A549 (cell line): ENCODE results near the gene CERS6. TPM values are rescaled to one million over a fixed set of nuclear protein-coding genes. Genes with fewer than 3 reads are reported as not detected.

Experiments
- ATAC-seq, 2 experiments: fragments of 200-7000 bp in 1 of 2; fragments of >200 bp in 1 of 2; cut with Nextera tagmentation in 1 of 2; cut with Tn5 transposase in 1 of 2; 3 replicates each; pipeline versions ENCODE4 v1.8.0 to v1.9.1; 2018 to 2020; ENCODE audit warnings: mild to moderate bottlenecking in 1 of 2, moderate library complexity in 1 of 2
- CTCF ChIA-PET: fragments of 300-600 bp; sonication (Branson Sonifier 250); formaldehyde crosslinking; extraction: SDS; loops from one replicate; lab custom pipeline; 2021; ENCODE audit warnings: antibody characterized with exemption, inconsistent platforms; lab: Yijun Ruan, JAX
- POLR2A ChIA-PET: fragments of 350-600 bp; formaldehyde crosslinking; extraction: SDS; loops from one replicate; lab custom pipeline; 2021; ENCODE audit warnings: antibody characterized with exemption, inconsistent platforms; lab: Yijun Ruan, JAX
- DNase-seq, 2 experiments: peaks; one replicate each; pipeline versions ENCODE4 v3.0.0 to v3.0.0-alpha.2; 2011 to 2016; ENCODE audit warnings: low read depth in 1 of 2, low spot score in 1 of 2
- FAIRE-seq: peaks from 2 replicates; lab custom pipeline; 2011; peaks lifted over from hg19 to GRCh38; lab: Jason Lieb, UNC
- H3K27ac ChIP-seq, 2 experiments: fragments of >200 bp; sonication (Bioruptor Twin); formaldehyde crosslinking; 3 replicates each; pipeline ENCODE4 v1.5.1; 2016 to 2017
- H3K4me1 ChIP-seq: fragments of >200 bp; sonication (Bioruptor Twin); formaldehyde crosslinking; 3 replicates; pipeline ENCODE4 v1.6.1; 2016
- H3K4me2 ChIP-seq: fragments of >200 bp; sonication (Bioruptor Twin); formaldehyde crosslinking; 3 replicates; pipeline ENCODE4 v1.6.1; 2016
- H3K4me3 ChIP-seq: fragments of >200 bp; sonication (Bioruptor Twin); formaldehyde crosslinking; 3 replicates; pipeline ENCODE4 v1.5.1; 2016
- H3K9me3 ChIP-seq: fragments of >200 bp; sonication (Bioruptor Twin); formaldehyde crosslinking; 3 replicates; pipeline ENCODE4 v1.6.1; 2016
- BHLHE40 ChIP-seq: IDR thresholded peaks from 2 replicates; pipeline ENCODE4 v1.6.1; 2012; ENCODE audit warnings: low read depth, low read length, inconsistent platforms
- CBX8 ChIP-seq: fragments of 200-600 bp; sonication (generic); IDR thresholded peaks from 2 replicates; pipeline ENCODE4 v1.6.1; 2016
- CEBPB ChIP-seq, 2 experiments: fragments of >200 bp in 1 of 2; sonication (Bioruptor Twin) in 1 of 2; formaldehyde crosslinking in 1 of 2; IDR thresholded peaks; 2 replicates each; pipeline ENCODE4 v1.6.1; 2012 to 2016
- CHD4 ChIP-seq: fragments of 200-600 bp; sonication (generic); IDR thresholded peaks from 2 replicates; pipeline ENCODE4 v1.6.1; 2016; ENCODE audit warnings: antibody characterized with exemption, mild to moderate bottlenecking, borderline replicate concordance
- EHF ChIP-seq: fragments of 250-450 bp; sonication (Bioruptor Pico); IDR thresholded peaks from 2 replicates; pipeline ENCODE4 v1.5.0; 2020; ENCODE audit warnings: mild to moderate bottlenecking
- EP300 ChIP-seq, 2 experiments: fragments of >200 bp; sonication (Bioruptor Twin); formaldehyde crosslinking; IDR thresholded peaks; 2 replicates in 1 of 2; 3 replicates in 1 of 2; pipeline ENCODE4 v1.6.1; 2016 to 2017
- ESRRA ChIP-seq: fragments of 150-350 bp; IDR thresholded peaks from 2 replicates; pipeline ENCODE4 v1.6.1; 2014; ENCODE audit warnings: mild to moderate bottlenecking, low read length, borderline replicate concordance
- FOXS1 ChIP-seq: fragments of 250-450 bp; sonication (Bioruptor Pico); IDR thresholded peaks from 2 replicates; pipeline ENCODE4 v1.5.0; 2020; ENCODE audit warnings: mild to moderate bottlenecking, moderate library complexity
- GATA3 ChIP-seq: IDR thresholded peaks from 2 replicates; pipeline ENCODE4 v1.6.1; 2012; ENCODE audit warnings: borderline replicate concordance
- HOXB5 ChIP-seq: fragments of 250-450 bp; sonication (Bioruptor Pico); IDR thresholded peaks from 2 replicates; pipeline ENCODE4 v1.5.0; 2020; ENCODE audit warnings: mild to moderate bottlenecking, moderate library complexity
- MYC ChIP-seq: IDR thresholded peaks from 2 replicates; pipeline ENCODE4 v1.6.1; 2012; ENCODE audit warnings: mild to moderate bottlenecking, inconsistent platforms, low read length, improper control_type of control experiment, borderline replicate concordance
- NPAS2 ChIP-seq: fragments of 250-450 bp; sonication (Bioruptor Pico); IDR thresholded peaks from 2 replicates; pipeline ENCODE4 v1.8.0; 2022; ENCODE audit warnings: mild to moderate bottlenecking, moderate library complexity, borderline replicate concordance
- POLR2A ChIP-seq: IDR thresholded peaks from 2 replicates; pipeline ENCODE4 v1.6.1; 2012; ENCODE audit warnings: mild to moderate bottlenecking, low read length
- RAD21 ChIP-seq, 2 experiments: fragments of >200 bp in 1 of 2; sonication (Bioruptor Twin) in 1 of 2; formaldehyde crosslinking in 1 of 2; IDR thresholded peaks in 1 of 2; conservative IDR thresholded peaks in 1 of 2; 2 replicates in 1 of 2; 3 replicates in 1 of 2; pipeline ENCODE4 v1.6.1; 2012 to 2018; ENCODE audit warnings: inconsistent platforms in 1 of 2
- RCOR1 ChIP-seq: fragments of 150-350 bp; IDR thresholded peaks from 2 replicates; pipeline ENCODE4 v1.6.1; 2014; ENCODE audit warnings: antibody characterized with exemption, low read length, low read depth
- RFX5 ChIP-seq: fragments of 450-650 bp; IDR thresholded peaks from 2 replicates; pipeline ENCODE4 v1.7.1; 2014; ENCODE audit warnings: antibody characterized with exemption, mild to moderate bottlenecking, moderate library complexity
- RNF2 ChIP-seq: fragments of 200-600 bp; sonication (generic); IDR thresholded peaks from 2 replicates; pipeline ENCODE4 v1.6.1; 2016; ENCODE audit warnings: low read depth, mild to moderate bottlenecking, antibody characterized with exemption, moderate library complexity, borderline replicate concordance
- SMC3 ChIP-seq: fragments of >200 bp; sonication (Bioruptor Twin); formaldehyde crosslinking; IDR thresholded peaks from 3 replicates; pipeline ENCODE4 v1.6.1; 2018; ENCODE audit warnings: inconsistent platforms
- TP53 ChIP-seq: fragments of 250-450 bp; sonication (Bioruptor Pico); IDR thresholded peaks from 2 replicates; pipeline ENCODE4 v1.5.0; 2021; ENCODE audit warnings: mild to moderate bottlenecking, moderate library complexity
- ZC3H11A ChIP-seq: fragments of 450-650 bp; IDR thresholded peaks from 2 replicates; pipeline ENCODE4 v1.6.1; 2014; ENCODE audit warnings: antibody characterized with exemption, mild to moderate bottlenecking
- WGBS: methylation state at CpG from one replicate; pipeline ENCODE4 v1.1.6; 2017; ENCODE audit errors: missing lambda C conversion rate; 5-methylcytosine and 5-hydroxymethylcytosine counted together
- polyA plus RNA-seq, 4 experiments: library from polyadenylated mRNA; depleted of rRNA in 3 of 4; stranded (reverse); fragments of >200 nt; fragmentation: RNase III in 1 of 4; extraction: RNeasy Plus Mini Kit Qiagen cat#74134 plus additional on column Dnase treatment in 1 of 4; gene quantifications; 2 replicates in 3 of 4; 3 replicates in 1 of 4; pipeline ENCODE4 v1.2.3, GENCODE V29; 2011 to 2017
- TF ChIP-seq, protein P1 (sequence below): fragments of 450-650 bp; IDR thresholded peaks from 2 replicates; pipeline ENCODE4 v1.6.1; 2014; ENCODE audit warnings: antibody characterized with exemption
- TF ChIP-seq, protein P2 (sequence below): IDR thresholded peaks from 2 replicates; pipeline ENCODE4 v1.6.1; 2012
- TF ChIP-seq, protein P3 (sequence below): fragments of 250-450 bp; sonication (Bioruptor Pico); IDR thresholded peaks from 2 replicates; pipeline ENCODE4 v1.5.0; 2021; ENCODE audit warnings: mild to moderate bottlenecking, moderate library complexity, borderline replicate concordance
- TF ChIP-seq, protein P4 (sequence below): IDR thresholded peaks from 2 replicates; pipeline ENCODE4 v1.6.1; 2012
- TF ChIP-seq, protein P5 (sequence below): fragments of >200 bp; sonication (Bioruptor Twin); formaldehyde crosslinking; IDR thresholded peaks from 3 replicates; pipeline ENCODE4 v1.6.1; 2016

CERS6 gene
- polyA plus RNA-seq, 2 of the 4 experiments (the other 2 are of a cell fraction) = 12.0 to 16.9 TPM

DNA sequence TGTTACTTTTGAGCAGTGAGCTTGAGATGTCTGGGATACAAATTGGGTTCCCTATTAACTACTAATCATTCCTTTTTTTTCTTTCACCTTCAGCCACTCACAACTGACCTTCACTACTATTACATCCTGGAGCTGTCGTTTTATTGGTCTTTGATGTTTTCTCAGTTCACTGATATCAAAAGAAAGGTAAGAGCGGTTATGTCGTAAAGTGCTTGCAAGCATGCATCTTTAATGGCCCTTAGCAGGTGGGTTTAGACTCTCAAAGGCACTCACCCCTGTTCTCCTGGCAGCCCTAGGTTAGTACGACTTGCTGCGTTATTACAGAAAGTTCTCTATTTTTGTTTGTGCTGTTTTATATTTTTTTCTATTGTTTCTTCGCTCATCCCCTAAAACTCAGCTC lies 238.8 kb downstream of the CERS6 start:
- no peak for FAIRE-seq

DNA sequence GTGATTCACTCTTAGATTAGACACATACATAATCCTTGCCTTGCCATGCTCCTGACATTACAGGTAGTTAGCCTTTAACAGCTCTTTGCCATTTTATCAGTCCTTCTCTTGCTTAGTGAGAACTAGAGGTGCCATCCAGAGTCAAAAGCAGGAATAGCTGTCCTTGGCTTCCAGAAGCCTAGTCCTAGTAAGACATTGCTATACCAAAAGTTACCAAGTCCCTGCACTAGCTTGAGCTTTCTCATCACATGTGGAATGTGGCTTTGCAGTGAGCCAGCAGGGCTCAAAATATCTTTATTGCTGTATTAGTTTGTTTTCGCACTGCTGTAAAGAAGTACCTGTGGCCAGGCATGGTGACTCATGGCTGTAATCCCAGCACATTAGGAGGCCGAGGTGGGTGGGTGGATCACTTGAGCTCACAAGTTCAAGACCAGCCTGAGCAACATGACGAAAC lies 241.6 kb downstream of the CERS6 start:
- no peak for FAIRE-seq
- no peaks in the 10 kb centered on the region for H3K4me1 ChIP-seq
- ChIA-PET POLR2A (no interaction called here), CTCF (interaction anchor here (1.3 kb wide), 1 partner anchor 9 kb away, joined by 3 read pairs; no protein-coding TSS in a partner anchor)
- ATAC-seq = no peak
- TF ChIP-seq, protein P1, sequence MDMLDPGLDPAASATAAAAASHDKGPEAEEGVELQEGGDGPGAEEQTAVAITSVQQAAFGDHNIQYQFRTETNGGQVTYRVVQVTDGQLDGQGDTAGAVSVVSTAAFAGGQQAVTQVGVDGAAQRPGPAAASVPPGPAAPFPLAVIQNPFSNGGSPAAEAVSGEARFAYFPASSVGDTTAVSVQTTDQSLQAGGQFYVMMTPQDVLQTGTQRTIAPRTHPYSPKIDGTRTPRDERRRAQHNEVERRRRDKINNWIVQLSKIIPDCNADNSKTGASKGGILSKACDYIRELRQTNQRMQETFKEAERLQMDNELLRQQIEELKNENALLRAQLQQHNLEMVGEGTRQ = no peak
- TF ChIP-seq GATA3 = no peak
- TF ChIP-seq CEBPB (IDR thresholded peaks at IDR 0.05) = no peak
- TF ChIP-seq ESRRA = no peak
- TF ChIP-seq CHD4 = no peak
- TF ChIP-seq FOXS1 (CRISPR knock-in tag) = no peak
- no peak for TF ChIP-seq POLR2A
- TF ChIP-seq RNF2 = no peak
- no peak for TF ChIP-seq BHLHE40
- no peak for TF ChIP-seq EP300 (IDR thresholded peaks at IDR 0.05)
- TF ChIP-seq, protein P2, sequence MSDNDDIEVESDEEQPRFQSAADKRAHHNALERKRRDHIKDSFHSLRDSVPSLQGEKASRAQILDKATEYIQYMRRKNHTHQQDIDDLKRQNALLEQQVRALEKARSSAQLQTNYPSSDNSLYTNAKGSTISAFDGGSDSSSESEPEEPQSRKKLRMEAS = no peak
- TF ChIP-seq EHF = no peak
- no peak overlapping the region for H3K27ac ChIP-seq
- DNase-seq = no peak
- no peak overlapping the region for H3K4me3 ChIP-seq
- no peak overlapping the region for H3K4me2 ChIP-seq
- WGBS = 82% methylated on average over 3 of the region's 3 CpGs
- H3K9me3 ChIP-seq = no peaks in the 10 kb centered on the region

More for the DNA sequence above, 238.8 kb downstream of the CERS6 start:
- no peak for DNase-seq
- no peak for ATAC-seq
- H3K4me2 ChIP-seq = no peak overlapping the region
- WGBS = 96% methylated on average over 6 of the region's 6 CpGs
- no peaks in the 10 kb centered on the region for H3K9me3 ChIP-seq
- TF ChIP-seq HOXB5 (CRISPR knock-in tag) = no peak
- TF ChIP-seq RCOR1 = no peak
- TF ChIP-seq EHF = no peak
- TF ChIP-seq TP53 = no peak
- TF ChIP-seq ZC3H11A = no peak
- TF ChIP-seq MYC = no peak
- no peak for TF ChIP-seq BHLHE40
- H3K27ac ChIP-seq = no peak overlapping the region
- CTCF ChIA-PET = interaction anchor here (1.4 kb wide), 1 partner anchor 348 kb away, joined by 5 read pairs; no protein-coding TSS in a partner anchor
- H3K4me1 ChIP-seq = no peaks in the 10 kb centered on the region
- POLR2A ChIA-PET = no interaction called here
- H3K4me3 ChIP-seq = no peak overlapping the region

DNA sequence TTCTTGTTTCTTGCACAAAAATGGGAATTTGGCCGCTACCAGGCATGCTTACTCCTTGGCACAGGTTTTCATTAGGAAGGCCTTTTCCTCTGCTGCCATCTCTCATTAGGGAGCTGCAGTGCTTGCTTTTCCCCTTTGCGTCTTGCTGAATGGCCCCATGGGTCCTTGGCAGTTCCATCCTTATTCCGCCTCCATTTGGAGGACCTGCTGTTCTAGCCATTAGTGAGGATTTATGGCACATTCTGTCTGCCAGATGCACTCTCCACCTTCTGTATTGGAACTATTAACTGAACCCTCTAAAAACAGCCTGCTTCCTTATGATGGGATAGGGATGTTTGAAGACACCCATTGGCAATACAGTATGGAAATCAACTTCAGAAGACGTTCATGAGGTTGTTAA lies 242.9 kb downstream of the CERS6 start:
- 91% methylated on average over 4 of the region's 4 CpGs for WGBS
- POLR2A ChIA-PET = no interaction called here
- no peak overlapping the region for H3K4me2 ChIP-seq
- no peak for DNase-seq
- H3K4me1 ChIP-seq = no peaks in the 10 kb centered on the region
- H3K4me3 ChIP-seq = no peak overlapping the region
- TF ChIP-seq HOXB5 (CRISPR knock-in tag) = no peak
- no peak for TF ChIP-seq SMC3
- TF ChIP-seq RFX5 = no peak
- TF ChIP-seq CBX8 = no peak
- no peak for TF ChIP-seq BHLHE40
- TF ChIP-seq, protein P3, sequence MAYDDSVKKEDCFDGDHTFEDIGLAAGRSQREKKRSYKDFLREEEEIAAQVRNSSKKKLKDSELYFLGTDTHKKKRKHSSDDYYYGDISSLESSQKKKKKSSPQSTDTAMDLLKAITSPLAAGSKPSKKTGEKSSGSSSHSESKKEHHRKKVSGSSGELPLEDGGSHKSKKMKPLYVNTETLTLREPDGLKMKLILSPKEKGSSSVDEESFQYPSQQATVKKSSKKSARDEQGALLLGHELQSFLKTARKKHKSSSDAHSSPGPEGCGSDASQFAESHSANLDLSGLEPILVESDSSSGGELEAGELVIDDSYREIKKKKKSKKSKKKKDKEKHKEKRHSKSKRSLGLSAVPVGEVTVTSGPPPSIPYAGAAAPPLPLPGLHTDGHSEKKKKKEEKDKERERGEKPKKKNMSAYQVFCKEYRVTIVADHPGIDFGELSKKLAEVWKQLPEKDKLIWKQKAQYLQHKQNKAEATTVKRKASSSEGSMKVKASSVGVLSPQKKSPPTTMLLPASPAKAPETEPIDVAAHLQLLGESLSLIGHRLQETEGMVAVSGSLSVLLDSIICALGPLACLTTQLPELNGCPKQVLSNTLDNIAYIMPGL (CRISPR knock-in tag) = no peak
- TF ChIP-seq EHF = no peak
- TF ChIP-seq, protein P4, sequence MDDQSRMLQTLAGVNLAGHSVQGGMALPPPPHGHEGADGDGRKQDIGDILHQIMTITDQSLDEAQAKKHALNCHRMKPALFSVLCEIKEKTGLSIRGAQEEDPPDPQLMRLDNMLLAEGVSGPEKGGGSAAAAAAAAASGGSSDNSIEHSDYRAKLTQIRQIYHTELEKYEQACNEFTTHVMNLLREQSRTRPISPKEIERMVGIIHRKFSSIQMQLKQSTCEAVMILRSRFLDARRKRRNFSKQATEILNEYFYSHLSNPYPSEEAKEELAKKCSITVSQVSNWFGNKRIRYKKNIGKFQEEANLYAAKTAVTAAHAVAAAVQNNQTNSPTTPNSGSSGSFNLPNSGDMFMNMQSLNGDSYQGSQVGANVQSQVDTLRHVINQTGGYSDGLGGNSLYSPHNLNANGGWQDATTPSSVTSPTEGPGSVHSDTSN = no peak
- TF ChIP-seq, protein P5, sequence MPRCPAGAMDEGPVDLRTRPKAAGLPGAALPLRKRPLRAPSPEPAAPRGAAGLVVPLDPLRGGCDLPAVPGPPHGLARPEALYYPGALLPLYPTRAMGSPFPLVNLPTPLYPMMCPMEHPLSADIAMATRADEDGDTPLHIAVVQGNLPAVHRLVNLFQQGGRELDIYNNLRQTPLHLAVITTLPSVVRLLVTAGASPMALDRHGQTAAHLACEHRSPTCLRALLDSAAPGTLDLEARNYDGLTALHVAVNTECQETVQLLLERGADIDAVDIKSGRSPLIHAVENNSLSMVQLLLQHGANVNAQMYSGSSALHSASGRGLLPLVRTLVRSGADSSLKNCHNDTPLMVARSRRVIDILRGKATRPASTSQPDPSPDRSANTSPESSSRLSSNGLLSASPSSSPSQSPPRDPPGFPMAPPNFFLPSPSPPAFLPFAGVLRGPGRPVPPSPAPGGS = no peak
- no peak for TF ChIP-seq MYC
- TF ChIP-seq NPAS2 (CRISPR knock-in tag) = no peak
- TF ChIP-seq FOXS1 (CRISPR knock-in tag) = no peak
- TF ChIP-seq RAD21 (conservative IDR thresholded peaks at IDR 0.05 in 1 of 2, IDR thresholded peaks at IDR 0.05 in 1 of 2) = no peak
- TF ChIP-seq, all 56 proteins: peak for 0
- H3K9me3 ChIP-seq = no peaks in the 10 kb centered on the region
- no peak for FAIRE-seq
- no peak for ATAC-seq
- CTCF ChIA-PET = interaction anchor here (1.2 kb wide), 1 partner anchor 352 kb away, joined by 3 read pairs; no protein-coding TSS in a partner anchor
- no peak overlapping the region for H3K27ac ChIP-seq
